Motor neuron (in vitro differentiated cells): ENCODE measurements around the gene SESN1. TPM values are rescaled to one million over a fixed set of nuclear protein-coding genes. Genes with fewer than 3 reads are reported as not detected.

Experiments
- ATAC-seq, 8 experiments: fragments of 200-7000 bp; cut with Tn5 transposase; replicated peaks in 6 of 8; 2 replicates each; pipeline ENCODE4 v1.8.0; 2021; ENCODE audit warnings: mild to moderate bottlenecking in 8 of 8, moderate library complexity in 8 of 8
- H3K27ac ChIP-seq, 2 donors: fragments of 250-450 bp; sonication (Bioruptor Pico); 2 replicates each; pipeline ENCODE4 v1.9.0; 2021; ENCODE audit warnings: antibody characterized with exemption in 2 of 2, mild to moderate bottlenecking in 2 of 2, moderate library complexity in 1 of 2
- H3K4me1 ChIP-seq, 2 donors: fragments of 250-450 bp; sonication (Bioruptor Pico); replicated peaks in 1 of 2; 2 replicates each; pipeline ENCODE4 v1.6.1; 2021; ENCODE audit warnings: antibody characterized with exemption in 2 of 2, mild to moderate bottlenecking in 2 of 2, moderate library complexity in 1 of 2
- H3K4me3 ChIP-seq, 5 donors: fragments of 250-450 bp; sonication (Bioruptor Pico); 2 replicates each; pipeline ENCODE4 v1.9.0; 2021; ENCODE audit warnings: antibody characterized with exemption in 5 of 5, mild to moderate bottlenecking in 5 of 5, moderate library complexity in 4 of 5
- WGBS, 10 experiments: fragments of 450-650 bp; shearing (Covaris generic); methylation state at CpG; one replicate each; pipeline ENCODE4 v1.0.0; 2022; 5-methylcytosine and 5-hydroxymethylcytosine counted together
- in situ Hi-C, 9 experiments: fragments of 400-800 bp; cut with MboI; loops; one replicate each; pipeline ENCODE4 v1.15.0; 2021; ENCODE audit warnings: low sequenced_read_pairs in 9 of 9, low pct_unique_long_range_greater_than_20kb in 2 of 9; ENCODE audit not compliant: unreplicated experiment in 9 of 9
- total RNA-seq, 8 experiments: library from RNA; unstranded; fragments of 300-600 nt; gene quantifications; 2 replicates each; pipeline versions ENCODE4 v1.2.3 to v1.2.4, GENCODE V29; 2022

SESN1 gene
- total RNA-seq, 8 experiments from 2014 or later, result 21.2 to 75.9 (median 36.5) TPM

GRCh38 chr6:108974201-108974600 is 120.4 kb downstream of the SESN1 start:
- no peak overlapping the region for H3K27ac ChIP-seq
- 33 to 100% (median 89%) methylated on average over 1 of the region's 1 CpG; no CpG with 5 or more reads in 3 of the 10 experiments for WGBS, 10 experiments
- in situ Hi-C loops, result no loop called here
- H3K4me3 ChIP-seq, result no peak overlapping the region
- ATAC-seq, result no peak
- no peaks in the 10 kb centered on the region for H3K4me1 ChIP-seq

GRCh38 chr6:108969776-108970175 is 124.9 kb downstream of the SESN1 start:
- in situ Hi-C loops, result no loop called here
- WGBS, 10 experiments, result 40 to 100% (median 76%) methylated on average over 1 to 2 of the region's 2 CpGs; no CpG with 5 or more reads in 4 of the 10 experiments
- no peak overlapping the region for H3K4me3 ChIP-seq
- ATAC-seq, result no peak
- H3K27ac ChIP-seq, result no peak overlapping the region
- peaks cover 6 to 8% of the 10 kb centered on the region in 2 donors for H3K4me1 ChIP-seq

- Histone ChIP-seq H3K27ac (no peak overlapping the region), H3K4me1 (peaks cover 6 to 8% of the 10 kb centered on the region in 2 donors), H3K4me3 (no peak overlapping the region)
- in situ Hi-C loops, result no loop called here
- 63 to 91% (median 83%) methylated on average over 2 to 13 of the region's 14 CpGs for WGBS, 10 experiments
- peak in 1 of 8 experiments; percentile 10 for ATAC-seq
Measured at GRCh38 chr6:108968325-108969316, 126.0 kb downstream of the SESN1 start.

- Histone ChIP-seq H3K27ac (no peak overlapping the region), H3K4me1 (peaks cover 6 to 8% of the 10 kb centered on the region in 2 donors), H3K4me3 (no peak overlapping the region)
- WGBS, 10 experiments, result 27 to 90% (median 47%) methylated on average over 2 to 9 of the region's 12 CpGs; no CpG with 5 or more reads in 4 of the 10 experiments
- peak; percentile 82 to 98 (median 97) for ATAC-seq
- in situ Hi-C loops, result no loop called here
Measured at GRCh38 chr6:108966855-108967755, 127.5 kb downstream of the SESN1 start.

GRCh38 chr6:108966251-108966650 is 128.4 kb downstream of the SESN1 start:
- in situ Hi-C loops, result no loop called here
- WGBS, 10 experiments, result 93 to 100% (median 100%) methylated on average over 1 to 5 of the region's 5 CpGs; no CpG with 5 or more reads in 1 of the 10 experiments

GRCh38 chr6:108961985-108962384 is 132.7 kb downstream of the SESN1 start:
- ATAC-seq, result no peak
- in situ Hi-C loops, result no loop called here
- WGBS, 10 experiments, result 7 to 100% (median 90%) methylated on average over 2 to 6 of the region's 6 CpGs

More at GRCh38 chr6:108966251-108966650, 128.4 kb downstream of the SESN1 start:
- Histone ChIP-seq H3K4me3 (no peak overlapping the region), H3K4me1 (peaks cover 6 to 8% of the 10 kb centered on the region in 2 donors), H3K27ac (no peak overlapping the region)
- ATAC-seq, result no peak

GRCh38 chr6:108961077-108961476 is 133.6 kb downstream of the SESN1 start:
- Histone ChIP-seq H3K4me3 (no peak overlapping the region), H3K4me1 (no peaks in the 10 kb centered on the region), H3K27ac (no peak overlapping the region)
- WGBS, 10 experiments, result 86 to 100% (median 96%) methylated on average over 1 to 10 of the region's 14 CpGs; no CpG with 5 or more reads in 3 of the 10 experiments
- in situ Hi-C loops, result no loop called here
- ATAC-seq, result no peak

More at GRCh38 chr6:108961985-108962384, 132.7 kb downstream of the SESN1 start:
- Histone ChIP-seq H3K4me3 (no peak overlapping the region), H3K27ac (no peak overlapping the region), H3K4me1 (peaks cover 4 to 5% of the 10 kb centered on the region in 2 donors)

GRCh38 chr6:108960601-108961000 is 134.0 kb downstream of the SESN1 start:
- no peak for ATAC-seq
- 82 to 100% (median 92%) methylated on average over 2 to 7 of the region's 7 CpGs; no CpG with 5 or more reads in 1 of the 10 experiments for WGBS, 10 experiments
- Histone ChIP-seq H3K27ac (no peak overlapping the region), H3K4me3 (no peak overlapping the region), H3K4me1 (no peaks in the 10 kb centered on the region)
- in situ Hi-C loops, result no loop called here

GRCh38 chr6:108959972-108960582 is 134.6 kb downstream of the SESN1 start:
- in situ Hi-C loops, result no loop called here
- Histone ChIP-seq H3K4me1 (no peaks in the 10 kb centered on the region), H3K4me3 (no peak overlapping the region), H3K27ac (no peak overlapping the region)
- 71 to 100% (median 93%) methylated on average over 1 to 8 of the region's 10 CpGs; no CpG with 5 or more reads in 1 of the 10 experiments for WGBS, 10 experiments
- no peak for ATAC-seq

- no peak for ATAC-seq
- no peak overlapping the region for H3K27ac ChIP-seq
- WGBS, 10 experiments, result 79 to 100% (median 89%) methylated on average over 3 to 9 of the region's 10 CpGs
- no peaks in the 10 kb centered on the region for H3K4me1 ChIP-seq
- in situ Hi-C loops, result no loop called here
- H3K4me3 ChIP-seq, result no peak overlapping the region
Measured at GRCh38 chr6:108958900-108959770, 135.5 kb downstream of the SESN1 start.

GRCh38 chr6:108957221-108957620 is 137.4 kb downstream of the SESN1 start:
- no peak for ATAC-seq
- no peak overlapping the region for H3K4me3 ChIP-seq
- H3K4me1 ChIP-seq, result no peaks in the 10 kb centered on the region
- in situ Hi-C loops, result no loop called here
- no peak overlapping the region for H3K27ac ChIP-seq
- WGBS, 10 experiments, result 57 to 100% (median 73%) methylated on average over 1 to 4 of the region's 4 CpGs; no CpG with 5 or more reads in 2 of the 10 experiments
